ENCODE data around the gene MRPS23. TPM values are rescaled to one million over a fixed set of nuclear protein-coding genes. Genes with fewer than 3 reads are reported as not detected.

MRPS23 gene
- total and polyA plus RNA-seq, 2 of the 13 experiments (the other 11 are each of a cell fraction or from before 2014, with no cell fraction given), result 63.2 to 181 TPM

- TF ChIP-seq ZNF547 (CRISPR knock-in tag; IDR thresholded peaks at IDR 0.05) (peak; percentile 89), PHF8 (CRISPR knock-in tag; IDR thresholded peaks at IDR 0.05) (peak; percentile 76), NR3C1 (CRISPR knock-in tag; IDR thresholded peaks at IDR 0.05) (no peak), SATB2 (CRISPR knock-in tag; IDR thresholded peaks at IDR 0.05) (0 out of 2 replicates have a peak, but pooled peaks have one; percentile 77), ZNF354B (CRISPR knock-in tag; IDR thresholded peaks at IDR 0.05) (0 out of 2 replicates have a peak, but pooled peaks have one; percentile 25), WIZ (CRISPR knock-in tag; IDR thresholded peaks at IDR 0.05) (peak; percentile 83), SP1 (IDR thresholded peaks at IDR 0.05) (no peak), SP1 (CRISPR knock-in tag; IDR thresholded peaks at IDR 0.05) (peak; percentile 65), SMC3 (IDR thresholded peaks at IDR 0.05; ENCODE audit: low read length) (no peak), PAX8 (CRISPR knock-in tag; IDR thresholded peaks at IDR 0.05; ENCODE audit: borderline replicate concordance) (peak; percentile 90; the same call in 1 of the 2 replicates), NPAS2 (CRISPR knock-in tag; IDR thresholded peaks at IDR 0.05; ENCODE audit: borderline replicate concordance) (0 out of 2 replicates have a peak, but pooled peaks have one; percentile 88), MED8 (CRISPR knock-in tag; IDR thresholded peaks at IDR 0.05; ENCODE audit: insufficient replicate concordance) (no peak), RBM39 (IDR thresholded peaks at IDR 0.05; ENCODE audit: low read depth, low read length, poor library complexity, severe bottlenecking) (peak; percentile 42), ZFP91 (CRISPR knock-in tag; IDR thresholded peaks at IDR 0.05; ENCODE audit: borderline replicate concordance) (peak; percentile 75), NR0B2 (CRISPR knock-in tag; IDR thresholded peaks at IDR 0.05) (no peak; the same call in none of the 2 replicates), SMYD3 (CRISPR knock-in tag; IDR thresholded peaks at IDR 0.05) (no peak), NFE2L1 (CRISPR knock-in tag; IDR thresholded peaks at IDR 0.05; ENCODE audit: borderline replicate concordance) (no peak), XBP1 (CRISPR knock-in tag; IDR thresholded peaks at IDR 0.05) (no peak), MIER3 (CRISPR knock-in tag; IDR thresholded peaks at IDR 0.05; ENCODE audit: borderline replicate concordance) (0 out of 2 replicates have a peak, but pooled peaks have one; percentile 57), FIP1L1 (IDR thresholded peaks at IDR 0.05; ENCODE audit: borderline replicate concordance, insufficient read depth, low read depth, low read length) (no peak)
- TF ChIP-seq, protein P1, sequence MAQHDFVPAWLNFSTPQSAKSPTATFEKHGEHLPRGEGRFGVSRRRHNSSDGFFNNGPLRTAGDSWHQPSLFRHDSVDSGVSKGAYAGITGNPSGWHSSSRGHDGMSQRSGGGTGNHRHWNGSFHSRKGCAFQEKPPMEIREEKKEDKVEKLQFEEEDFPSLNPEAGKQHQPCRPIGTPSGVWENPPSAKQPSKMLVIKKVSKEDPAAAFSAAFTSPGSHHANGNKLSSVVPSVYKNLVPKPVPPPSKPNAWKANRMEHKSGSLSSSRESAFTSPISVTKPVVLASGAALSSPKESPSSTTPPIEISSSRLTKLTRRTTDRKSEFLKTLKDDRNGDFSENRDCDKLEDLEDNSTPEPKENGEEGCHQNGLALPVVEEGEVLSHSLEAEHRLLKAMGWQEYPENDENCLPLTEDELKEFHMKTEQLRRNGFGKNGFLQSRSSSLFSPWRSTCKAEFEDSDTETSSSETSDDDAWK (CRISPR knock-in tag; IDR thresholded peaks at IDR 0.05), result no peak
- TF ChIP-seq, protein P2, sequence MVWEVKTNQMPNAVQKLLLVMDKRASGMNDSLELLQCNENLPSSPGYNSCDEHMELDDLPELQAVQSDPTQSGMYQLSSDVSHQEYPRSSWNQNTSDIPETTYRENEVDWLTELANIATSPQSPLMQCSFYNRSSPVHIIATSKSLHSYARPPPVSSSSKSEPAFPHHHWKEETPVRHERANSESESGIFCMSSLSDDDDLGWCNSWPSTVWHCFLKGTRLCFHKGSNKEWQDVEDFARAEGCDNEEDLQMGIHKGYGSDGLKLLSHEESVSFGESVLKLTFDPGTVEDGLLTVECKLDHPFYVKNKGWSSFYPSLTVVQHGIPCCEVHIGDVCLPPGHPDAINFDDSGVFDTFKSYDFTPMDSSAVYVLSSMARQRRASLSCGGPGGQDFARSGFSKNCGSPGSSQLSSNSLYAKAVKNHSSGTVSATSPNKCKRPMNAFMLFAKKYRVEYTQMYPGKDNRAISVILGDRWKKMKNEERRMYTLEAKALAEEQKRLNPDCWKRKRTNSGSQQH (CRISPR knock-in tag; IDR thresholded peaks at IDR 0.05; ENCODE audit: low read depth), result no peak; the same call in 1 of the 2 replicates
Measured at GRCh38 chr17:57861790-57862693, 12.2 kb upstream of the MRPS23 start (continued).

All from HepG2 (cell line).